ENCODE data around the gene PCOLCE2.

Gene PCOLCE2

DNA sequence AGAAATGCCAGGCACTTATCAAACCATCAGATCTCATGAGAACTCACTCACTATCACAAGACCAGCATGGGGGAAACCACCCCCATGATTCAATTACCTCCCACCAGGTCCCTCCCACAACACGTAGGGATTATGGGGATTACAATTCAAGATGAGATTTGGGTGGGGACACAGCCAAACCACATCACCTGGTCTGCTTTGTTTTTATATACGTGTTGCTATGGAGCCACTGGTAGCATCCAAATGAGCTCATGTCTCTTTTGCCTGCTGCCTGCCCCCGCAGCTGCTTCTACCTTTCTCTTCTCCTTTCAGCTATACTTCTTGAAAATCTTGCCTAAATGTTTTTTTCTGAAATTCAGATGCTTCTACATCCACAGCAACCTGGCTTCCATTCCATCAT is 26.8 kb upstream of the PCOLCE2 start:
- Mint-ChIP-seq H3K36me3 (ENCODE audit: insufficient read depth) (no peaks in the 10 kb centered on the region), H3K9me3 (no peaks in the 10 kb centered on the region), H3K4me1 (peaks cover 4% of the 10 kb centered on the region), H3K27me3 (peaks cover 21% of the 10 kb centered on the region), H3K27ac (ENCODE audit: low read depth) (no peak overlapping the region), H3K4me3 (no peak overlapping the region)
- DNase-seq (ENCODE audit: low spot score in 2 of 2) (no peak), ATAC-seq (replicated peaks; ENCODE audit: extremely low read depth, poor library complexity, severe bottlenecking) (no peak)

DNA sequence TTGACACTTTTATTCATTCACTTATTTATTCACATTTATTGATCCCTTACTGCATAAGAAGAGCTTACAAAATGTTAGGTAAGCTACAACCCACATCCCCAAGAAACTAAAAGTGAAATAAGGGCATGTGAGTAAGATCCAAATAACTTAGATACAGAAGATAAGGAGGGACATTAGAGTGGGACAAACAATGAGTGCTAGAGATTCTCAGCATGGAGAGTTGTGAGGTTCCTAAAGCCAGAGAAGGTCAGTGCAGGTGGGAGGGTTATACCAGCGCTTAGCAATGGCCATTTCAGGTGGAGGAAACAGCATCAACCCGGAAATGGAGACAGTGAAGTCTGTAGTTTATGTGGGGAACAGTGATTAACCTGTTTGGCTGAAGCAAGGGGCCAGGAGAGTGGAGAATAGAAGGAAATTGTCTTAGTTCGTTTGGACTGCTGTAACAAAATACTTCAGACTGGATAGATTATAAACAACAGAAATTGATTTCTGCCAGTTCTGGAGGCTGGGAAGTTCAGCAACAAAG is 25.5 kb upstream of the PCOLCE2 start:
- DNase-seq (ENCODE audit: low spot score in 2 of 2) = no peak
- Mint-ChIP-seq H3K4me3 (no peak overlapping the region), H3K27me3 (peaks cover 34% of the 10 kb centered on the region), H3K9me3 (no peaks in the 10 kb centered on the region), H3K27ac (ENCODE audit: low read depth) (no peak overlapping the region), H3K36me3 (ENCODE audit: insufficient read depth) (no peaks in the 10 kb centered on the region), H3K4me1 (peaks cover 4% of the 10 kb centered on the region)
- ATAC-seq (replicated peaks; ENCODE audit: extremely low read depth, poor library complexity, severe bottlenecking) = no peak

DNA sequence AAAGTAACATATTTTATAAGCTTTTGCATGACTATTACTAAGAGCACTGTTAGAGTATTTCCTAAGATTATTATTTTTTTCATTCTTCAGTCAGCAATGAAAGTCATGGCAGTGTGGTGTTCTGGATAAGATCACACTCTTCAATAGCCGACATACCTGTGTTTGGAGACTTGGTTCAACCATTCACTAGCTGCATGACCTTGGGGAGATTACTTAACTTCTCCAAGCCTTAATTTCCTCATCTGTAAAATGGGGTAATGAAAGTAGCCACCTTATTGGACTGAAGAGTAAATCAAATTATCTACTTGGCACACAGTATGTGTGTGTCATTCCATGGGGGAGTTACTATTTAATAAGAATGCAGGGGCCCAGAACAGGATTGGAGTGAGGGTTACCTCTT is 24.5 kb upstream of the PCOLCE2 start:
- Mint-ChIP-seq H3K27me3 (peaks cover 43% of the 10 kb centered on the region), H3K36me3 (ENCODE audit: insufficient read depth) (peaks cover 2% of the 10 kb centered on the region), H3K9me3 (no peaks in the 10 kb centered on the region), H3K4me3 (no peak overlapping the region), H3K4me1 (peaks cover 4% of the 10 kb centered on the region), H3K27ac (ENCODE audit: low read depth) (no peak overlapping the region)
- ATAC-seq (replicated peaks; ENCODE audit: extremely low read depth, poor library complexity, severe bottlenecking) = no peak
- no peak for DNase-seq (ENCODE audit: low spot score in 2 of 2)

DNA sequence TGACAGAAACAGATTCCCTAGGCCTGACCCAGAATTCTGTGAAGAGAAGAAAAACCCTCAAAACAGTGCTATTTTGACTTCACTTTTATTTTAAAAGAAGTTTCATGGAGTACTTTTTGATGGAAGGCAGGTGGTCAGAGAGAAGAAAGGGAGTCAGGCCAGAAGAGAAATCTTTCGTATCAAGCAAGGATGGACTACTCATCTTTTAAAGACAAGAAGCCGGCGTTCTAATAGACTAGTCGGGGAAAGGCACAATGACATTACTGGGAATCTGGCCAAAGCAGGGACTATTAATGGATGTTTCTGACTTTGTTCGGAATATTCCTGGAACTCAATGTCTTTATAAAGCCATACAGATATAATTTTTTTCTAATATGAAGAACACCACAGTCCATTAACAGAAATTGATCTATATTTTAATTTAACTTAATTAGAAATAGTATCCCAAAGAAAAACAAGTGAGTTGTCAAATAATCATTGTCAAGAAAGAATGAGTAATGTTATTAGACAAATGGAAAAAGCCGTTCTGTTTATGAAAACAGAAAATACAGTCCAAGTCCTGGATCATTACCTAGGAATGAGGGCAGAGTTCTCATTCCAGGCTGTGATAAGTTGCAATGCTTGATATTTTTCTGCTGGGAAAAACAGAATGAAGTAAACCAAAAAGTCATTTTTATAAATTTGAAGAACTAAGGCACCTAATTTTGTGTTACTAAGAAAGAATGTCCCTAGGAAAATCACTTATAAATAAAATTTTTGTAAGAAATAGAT is 23.7 kb upstream of the PCOLCE2 start:
- peaks cover 2% of the 10 kb centered on the region for H3K36me3 Mint-ChIP-seq (ENCODE audit: insufficient read depth)
- ATAC-seq (replicated peaks; ENCODE audit: extremely low read depth, poor library complexity, severe bottlenecking) = no peak
- DNase-seq (ENCODE audit: low spot score in 2 of 2) = no peak
- peaks cover 51% of the 10 kb centered on the region for H3K27me3 Mint-ChIP-seq
- no peak overlapping the region for H3K27ac Mint-ChIP-seq (ENCODE audit: low read depth)
- no peak overlapping the region for H3K4me3 Mint-ChIP-seq
- no peaks in the 10 kb centered on the region for H3K9me3 Mint-ChIP-seq
- H3K4me1 Mint-ChIP-seq = peaks cover 4% of the 10 kb centered on the region

DNA sequence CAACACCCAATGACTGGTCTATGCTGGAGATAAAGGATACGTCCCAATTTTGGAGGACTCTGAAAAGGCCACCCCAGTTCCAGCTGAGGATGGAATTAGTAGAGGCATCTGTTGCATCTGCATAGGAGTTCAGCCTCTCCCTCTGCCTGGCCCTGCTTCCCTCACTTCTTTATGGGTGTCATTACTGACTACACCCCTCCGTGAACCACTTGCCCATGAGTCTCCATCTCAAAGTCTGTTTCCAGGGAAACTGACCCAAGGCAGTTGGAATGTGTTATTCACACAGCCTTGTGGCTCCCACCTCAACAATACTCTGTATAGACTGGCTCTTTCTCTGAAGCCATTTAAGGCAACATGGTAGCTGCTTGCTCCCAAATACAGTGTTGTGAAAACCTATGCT is 21.4 kb upstream of the PCOLCE2 start:
- Mint-ChIP-seq H3K27ac (ENCODE audit: low read depth) (no peak overlapping the region), H3K27me3 (peaks cover 57% of the 10 kb centered on the region), H3K4me1 (peaks cover 4% of the 10 kb centered on the region), H3K9me3 (no peaks in the 10 kb centered on the region), H3K36me3 (ENCODE audit: insufficient read depth) (peaks cover 2% of the 10 kb centered on the region), H3K4me3 (no peak overlapping the region)
- ATAC-seq (replicated peaks; ENCODE audit: extremely low read depth, poor library complexity, severe bottlenecking) (no peak), DNase-seq (ENCODE audit: low spot score in 2 of 2) (no peak)

DNA sequence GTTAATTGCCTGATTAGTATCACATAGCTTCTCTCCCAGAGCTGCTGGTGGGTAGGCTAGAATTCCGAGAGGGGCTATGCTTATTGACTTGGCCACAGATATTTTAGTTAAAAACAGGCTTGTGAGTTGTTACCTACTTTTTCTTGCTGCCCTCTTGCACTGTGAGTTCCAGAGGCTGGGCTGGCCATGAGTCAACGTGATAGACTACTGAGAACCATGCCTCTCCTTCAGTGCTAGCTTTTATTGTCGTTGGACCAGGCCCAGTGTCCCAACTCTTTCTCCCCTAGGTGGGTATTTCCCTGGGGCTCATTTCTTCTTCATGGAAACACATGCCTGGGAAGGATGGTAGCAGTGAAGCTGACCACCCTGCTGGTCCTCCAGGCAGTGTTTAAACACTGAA is 20.4 kb upstream of the PCOLCE2 start:
- H3K27ac Mint-ChIP-seq (ENCODE audit: low read depth) = no peak overlapping the region
- H3K36me3 Mint-ChIP-seq (ENCODE audit: insufficient read depth) = peaks cover 2% of the 10 kb centered on the region
- H3K4me1 Mint-ChIP-seq = peaks cover 2% of the 10 kb centered on the region
- DNase-seq (ENCODE audit: low spot score in 2 of 2) (no peak), ATAC-seq (replicated peaks; ENCODE audit: extremely low read depth, poor library complexity, severe bottlenecking) (no peak)
- H3K4me3 Mint-ChIP-seq = no peak overlapping the region
- no peaks in the 10 kb centered on the region for H3K9me3 Mint-ChIP-seq
- peaks cover 66% of the 10 kb centered on the region for H3K27me3 Mint-ChIP-seq

DNA sequence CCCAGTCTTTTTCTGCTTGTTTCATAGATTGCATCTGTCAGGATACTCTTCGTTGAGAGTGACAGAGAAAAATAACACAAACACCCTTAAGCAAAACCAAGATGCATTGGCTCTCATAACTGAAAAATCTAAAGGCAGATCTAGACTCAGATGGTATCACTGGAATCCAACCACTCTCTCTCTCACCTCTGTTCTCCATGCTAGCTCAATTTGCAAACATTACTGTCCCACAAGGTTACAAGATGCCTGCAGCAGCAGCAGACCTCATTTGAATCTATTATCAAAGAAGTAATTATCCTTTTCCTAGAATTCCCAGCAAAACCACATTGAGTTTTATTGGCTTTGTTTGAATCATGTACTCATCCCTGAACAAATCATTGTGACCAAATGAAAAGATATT is 19.1 kb upstream of the PCOLCE2 start:
- Mint-ChIP-seq H3K4me1 (no peaks in the 10 kb centered on the region), H3K27me3 (peaks cover 79% of the 10 kb centered on the region), H3K9me3 (no peaks in the 10 kb centered on the region), H3K4me3 (no peak overlapping the region), H3K27ac (ENCODE audit: low read depth) (no peak overlapping the region), H3K36me3 (ENCODE audit: insufficient read depth) (peaks cover 2% of the 10 kb centered on the region)
- DNase-seq (ENCODE audit: low spot score in 2 of 2) = no peak
- ATAC-seq (replicated peaks; ENCODE audit: extremely low read depth, poor library complexity, severe bottlenecking) = no peak

DNA sequence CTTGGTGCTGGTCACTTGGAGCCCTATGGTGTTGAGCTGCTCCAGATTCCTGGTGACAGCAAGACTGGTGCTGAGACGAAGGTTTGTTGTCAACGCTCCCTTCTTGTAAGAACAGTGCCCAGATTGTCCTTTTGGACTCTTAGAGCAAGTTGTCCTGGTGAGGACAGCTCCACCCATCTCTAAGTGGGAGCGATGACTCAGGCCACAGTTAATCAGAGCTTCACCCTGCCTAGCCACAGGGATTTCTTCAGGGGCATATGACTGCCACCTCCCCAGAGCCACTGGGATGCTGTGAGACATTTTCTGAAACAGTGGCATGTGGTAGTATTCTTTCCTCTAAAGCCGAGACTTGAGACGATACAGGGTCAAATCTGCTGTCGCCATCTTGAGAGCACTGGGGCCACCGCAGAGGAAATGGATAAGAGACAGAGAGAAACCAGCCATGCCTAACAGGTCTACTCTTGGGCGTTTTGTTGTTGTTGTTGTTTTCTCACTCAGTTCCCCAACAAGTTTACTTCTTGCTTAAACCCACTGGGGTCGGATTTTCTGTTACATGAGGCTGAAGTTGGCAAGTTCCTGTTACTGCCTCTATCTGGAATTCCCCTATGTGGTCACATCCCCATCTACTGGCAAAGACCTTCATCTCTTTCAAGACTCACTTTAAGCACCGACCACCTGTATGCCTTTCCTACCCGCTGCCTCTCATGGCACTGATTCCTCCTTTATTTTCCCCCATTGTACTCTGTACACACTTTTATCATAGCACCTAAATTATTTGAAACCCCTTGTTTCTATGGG is 16.0 kb upstream of the PCOLCE2 start:
- H3K27me3 Mint-ChIP-seq = peaks cover 79% of the 10 kb centered on the region
- H3K27ac Mint-ChIP-seq (ENCODE audit: low read depth) = no peak overlapping the region
- H3K9me3 Mint-ChIP-seq = no peaks in the 10 kb centered on the region

DNA sequence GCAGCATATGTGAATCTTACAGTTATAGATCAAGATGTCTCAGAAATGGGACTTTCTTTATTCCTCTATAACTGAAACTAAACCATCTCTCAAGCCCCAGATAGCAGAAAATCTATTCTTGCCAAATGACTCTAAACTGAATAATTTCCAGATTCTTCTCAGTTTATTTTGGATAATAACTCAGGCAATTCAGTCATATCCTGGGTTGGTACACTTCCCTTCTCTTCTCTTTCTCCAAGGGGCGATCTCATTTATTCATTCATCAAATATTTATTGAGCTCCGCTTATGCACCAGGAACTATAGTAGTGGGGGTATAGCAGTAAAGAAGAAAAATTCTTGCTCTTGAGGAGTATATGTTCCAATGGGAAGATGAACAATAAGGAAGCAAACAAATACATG is 13.5 kb upstream of the PCOLCE2 start:
- no peaks in the 10 kb centered on the region for H3K36me3 Mint-ChIP-seq (ENCODE audit: insufficient read depth)
- no peak overlapping the region for H3K4me3 Mint-ChIP-seq
- peaks cover 71% of the 10 kb centered on the region for H3K27me3 Mint-ChIP-seq
- DNase-seq (ENCODE audit: low spot score in 2 of 2) = no peak
- H3K9me3 Mint-ChIP-seq = no peaks in the 10 kb centered on the region
- H3K27ac Mint-ChIP-seq (ENCODE audit: low read depth) = no peak overlapping the region
- H3K4me1 Mint-ChIP-seq = no peaks in the 10 kb centered on the region
- ATAC-seq (replicated peaks; ENCODE audit: extremely low read depth, poor library complexity, severe bottlenecking) = no peak

More for the DNA sequence above, 16.0 kb upstream of the PCOLCE2 start:
- no peaks in the 10 kb centered on the region for H3K4me1 Mint-ChIP-seq
- no peak overlapping the region for H3K4me3 Mint-ChIP-seq
- no peak for ATAC-seq (replicated peaks; ENCODE audit: extremely low read depth, poor library complexity, severe bottlenecking)
- H3K36me3 Mint-ChIP-seq (ENCODE audit: insufficient read depth) = peaks cover 2% of the 10 kb centered on the region
- no peak for DNase-seq (ENCODE audit: low spot score in 2 of 2)

DNA sequence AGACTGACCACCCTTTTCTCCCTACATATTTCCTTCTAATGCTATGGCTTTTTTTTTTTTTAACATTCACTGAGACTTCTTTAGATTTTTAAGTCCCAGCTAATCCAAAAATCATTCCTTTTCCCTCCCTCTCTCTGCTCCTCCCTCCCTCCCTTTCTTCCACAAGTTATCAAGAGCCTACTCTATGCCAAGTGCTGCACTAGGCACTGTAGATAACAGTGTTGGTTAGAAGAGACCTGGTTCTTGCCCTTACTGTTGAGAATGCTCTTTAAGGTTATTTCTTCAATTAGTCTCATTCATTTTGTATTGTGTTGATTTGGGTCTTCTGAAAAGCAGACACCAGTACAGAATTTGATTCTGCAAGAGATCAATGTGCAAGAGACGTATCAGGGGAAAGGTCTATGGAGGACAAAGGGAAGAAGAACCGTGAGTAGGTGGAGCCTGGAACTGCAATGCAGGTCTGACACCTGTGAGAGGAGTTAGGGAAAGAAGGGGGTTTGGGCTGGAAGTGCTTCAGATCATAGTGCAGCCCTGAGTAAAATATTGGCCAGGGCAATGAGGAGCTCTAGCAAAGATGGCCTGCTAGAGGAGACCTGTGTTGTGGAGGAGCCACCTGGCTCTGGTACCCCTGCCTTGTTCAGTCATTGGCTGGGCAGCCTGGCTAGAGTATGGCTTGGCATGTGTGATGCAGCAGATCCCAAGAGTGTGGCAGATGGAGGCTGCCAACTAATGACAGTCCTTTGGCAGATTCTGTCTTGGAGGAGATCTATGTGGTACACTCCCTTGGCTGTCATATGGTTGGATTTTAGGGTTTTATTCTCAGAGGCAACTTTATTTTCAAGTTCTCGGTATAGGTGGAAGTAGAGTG is 9.7 kb upstream of the PCOLCE2 start:
- ATAC-seq (replicated peaks; ENCODE audit: extremely low read depth, poor library complexity, severe bottlenecking) (no peak), DNase-seq (ENCODE audit: low spot score in 2 of 2) (no peak)
- Mint-ChIP-seq H3K27ac (ENCODE audit: low read depth) (no peak overlapping the region), H3K4me3 (no peak overlapping the region), H3K27me3 (peaks cover 48% of the 10 kb centered on the region), H3K4me1 (no peaks in the 10 kb centered on the region), H3K36me3 (ENCODE audit: insufficient read depth) (no peaks in the 10 kb centered on the region), H3K9me3 (no peaks in the 10 kb centered on the region)

DNA sequence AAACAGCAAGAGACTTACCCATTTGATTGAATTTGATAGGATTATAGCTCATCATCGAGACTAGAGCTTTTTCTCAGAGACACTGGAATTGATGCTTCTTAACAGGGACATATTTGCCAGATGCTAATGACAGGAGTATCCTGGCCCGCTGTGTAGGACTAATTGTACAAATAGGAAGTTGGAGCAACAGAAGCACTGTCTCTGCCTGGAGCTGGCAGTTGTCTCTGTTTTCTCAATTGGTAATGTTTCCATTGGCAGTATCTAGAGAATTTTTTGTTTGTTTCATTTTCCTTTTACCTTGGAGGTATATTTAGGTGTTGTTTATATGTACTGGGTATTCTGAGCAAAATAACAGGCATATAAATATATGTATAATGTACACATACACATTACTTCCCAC is 8.9 kb upstream of the PCOLCE2 start:
- no peak for DNase-seq (ENCODE audit: low spot score in 2 of 2)
- no peak overlapping the region for H3K4me3 Mint-ChIP-seq
- no peak for ATAC-seq (replicated peaks; ENCODE audit: extremely low read depth, poor library complexity, severe bottlenecking)
- no peak overlapping the region for H3K27ac Mint-ChIP-seq (ENCODE audit: low read depth)
- H3K36me3 Mint-ChIP-seq (ENCODE audit: insufficient read depth) = no peaks in the 10 kb centered on the region
- H3K9me3 Mint-ChIP-seq = no peaks in the 10 kb centered on the region
- no peaks in the 10 kb centered on the region for H3K4me1 Mint-ChIP-seq
- H3K27me3 Mint-ChIP-seq = peaks cover 45% of the 10 kb centered on the region

DNA sequence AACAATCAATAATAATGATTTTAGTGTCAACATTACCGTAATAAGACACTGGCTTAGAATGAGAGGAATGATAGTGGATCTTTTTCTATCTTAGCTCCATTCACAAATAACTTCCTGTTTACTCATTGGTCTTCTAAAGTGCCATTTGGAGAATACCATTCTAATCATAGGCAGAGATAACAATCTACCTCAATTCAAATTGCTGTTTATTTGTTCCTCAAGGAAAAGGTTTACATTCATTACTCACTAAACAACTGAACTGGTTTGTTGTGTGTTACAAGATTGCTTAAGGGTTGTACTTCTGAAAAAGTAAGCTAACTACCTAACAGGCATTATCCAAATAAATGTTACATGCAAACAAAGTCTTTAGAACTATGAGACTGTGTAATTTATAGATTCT is 8.1 kb upstream of the PCOLCE2 start:
- no peaks in the 10 kb centered on the region for H3K36me3 Mint-ChIP-seq (ENCODE audit: insufficient read depth)
- DNase-seq (ENCODE audit: low spot score in 2 of 2) = no peak
- H3K9me3 Mint-ChIP-seq = no peaks in the 10 kb centered on the region

More for the DNA sequence above, 8.1 kb upstream of the PCOLCE2 start:
- H3K4me3 Mint-ChIP-seq = no peak overlapping the region
- no peak for ATAC-seq (replicated peaks; ENCODE audit: extremely low read depth, poor library complexity, severe bottlenecking)
- no peaks in the 10 kb centered on the region for H3K4me1 Mint-ChIP-seq
- peaks cover 46% of the 10 kb centered on the region for H3K27me3 Mint-ChIP-seq
- no peak overlapping the region for H3K27ac Mint-ChIP-seq (ENCODE audit: low read depth)

Measured in central memory CD8-positive, alpha-beta T cell (primary cell).